ENCODE results near the gene TMEM54. TPM values are rescaled to one million over a fixed set of nuclear protein-coding genes. Genes with fewer than 3 reads are reported as not detected.

Gene TMEM54
- total RNA-seq, 1 experiment from 2014 or later = 95.9 TPM

- Mint-ChIP-seq H3K9me3 (ENCODE audit: low read depth, unreplicated experiment) (no peaks in the 10 kb centered on the region), H3K27me3 (ENCODE audit: unreplicated experiment) (peaks cover 22% of the 10 kb centered on the region), H3K4me3 (ENCODE audit: low read depth, unreplicated experiment) (no peak overlapping the region), H3K27ac (ENCODE audit: unreplicated experiment) (no peak overlapping the region), H3K36me3 (ENCODE audit: insufficient read depth, unreplicated experiment) (no peaks in the 10 kb centered on the region), H3K4me1 (ENCODE audit: low read depth, unreplicated experiment) (peaks cover 17% of the 10 kb centered on the region)
- no TSS peak for BruUV-seq (replicated peaks)
- no peak for DNase-seq
- TF ChIP-seq CTCF (IDR thresholded peaks at IDR 0.05; ENCODE audit: unreplicated experiment) = no peak
- intact Hi-C loops (cut with micrococcal nuclease; ENCODE audit: unreplicated experiment) = no loop called here
- CTCF ChIA-PET = interaction anchor here (0.9 kb wide), 1 partner anchor 34 kb away, joined by 3 read pairs; no protein-coding TSS in a partner anchor
Measured at GRCh38 chr1:32919811-32920733, 18.9 kb upstream of the TMEM54 start.

GRCh38 chr1:32918179-32918578 is 17.0 kb upstream of the TMEM54 start:
- H3K9me3 Mint-ChIP-seq (ENCODE audit: low read depth, unreplicated experiment) = no peaks in the 10 kb centered on the region
- CTCF ChIA-PET = interaction anchor here (0.6 kb wide), 1 partner anchor 168 kb away, joined by 4 read pairs; no protein-coding TSS in a partner anchor
- DNase-seq = no peak
- H3K4me3 Mint-ChIP-seq (ENCODE audit: low read depth, unreplicated experiment) = no peak overlapping the region
- BruUV-seq (replicated peaks) = no TSS peak
- peaks cover 8% of the 10 kb centered on the region for H3K4me1 Mint-ChIP-seq (ENCODE audit: low read depth, unreplicated experiment)
- TF ChIP-seq CTCF (IDR thresholded peaks at IDR 0.05; ENCODE audit: unreplicated experiment) = no peak
- no peaks in the 10 kb centered on the region for H3K36me3 Mint-ChIP-seq (ENCODE audit: insufficient read depth, unreplicated experiment)
- H3K27me3 Mint-ChIP-seq (ENCODE audit: unreplicated experiment) = peaks cover 3% of the 10 kb centered on the region
- intact Hi-C loops (cut with micrococcal nuclease; ENCODE audit: unreplicated experiment) = no loop called here
- no peak overlapping the region for H3K27ac Mint-ChIP-seq (ENCODE audit: unreplicated experiment)

- no TSS peak for BruUV-seq (replicated peaks)
- Mint-ChIP-seq H3K4me1 (ENCODE audit: low read depth, unreplicated experiment) (peaks cover 8% of the 10 kb centered on the region), H3K4me3 (ENCODE audit: low read depth, unreplicated experiment) (no peak overlapping the region), H3K9me3 (ENCODE audit: low read depth, unreplicated experiment) (no peaks in the 10 kb centered on the region), H3K27me3 (ENCODE audit: unreplicated experiment) (no peaks in the 10 kb centered on the region), H3K27ac (ENCODE audit: unreplicated experiment) (no peak overlapping the region), H3K36me3 (ENCODE audit: insufficient read depth, unreplicated experiment) (no peaks in the 10 kb centered on the region)
- CTCF ChIA-PET = no interaction called here
- no peak for DNase-seq
- no peak for TF ChIP-seq CTCF (IDR thresholded peaks at IDR 0.05; ENCODE audit: unreplicated experiment)
- intact Hi-C loops (cut with micrococcal nuclease; ENCODE audit: unreplicated experiment) = no loop called here
Measured at GRCh38 chr1:32917521-32917920, 16.3 kb upstream of the TMEM54 start.

- Mint-ChIP-seq H3K4me1 (ENCODE audit: low read depth, unreplicated experiment) (peaks cover 8% of the 10 kb centered on the region), H3K27me3 (ENCODE audit: unreplicated experiment) (no peaks in the 10 kb centered on the region), H3K9me3 (ENCODE audit: low read depth, unreplicated experiment) (no peaks in the 10 kb centered on the region), H3K27ac (ENCODE audit: unreplicated experiment) (no peak overlapping the region), H3K36me3 (ENCODE audit: insufficient read depth, unreplicated experiment) (no peaks in the 10 kb centered on the region), H3K4me3 (ENCODE audit: low read depth, unreplicated experiment) (no peak overlapping the region)
- intact Hi-C loops (cut with micrococcal nuclease; ENCODE audit: unreplicated experiment) = no loop called here
- TF ChIP-seq CTCF (IDR thresholded peaks at IDR 0.05; ENCODE audit: unreplicated experiment) = no peak
- CTCF ChIA-PET = no interaction called here
- DNase-seq = no peak
- no TSS peak for BruUV-seq (replicated peaks)
Measured at GRCh38 chr1:32915766-32916706, 14.8 kb upstream of the TMEM54 start.
